Caki2 (cell line): ENCODE data around the gene KCNJ16. TPM values are rescaled to one million over a fixed set of nuclear protein-coding genes. Genes with fewer than 3 reads are reported as not detected.
"Not testable (repeated sequence)": the region's sequence is repeated elsewhere in the genome, so short reads cannot be mapped to it uniquely, and the experiment has no call there.

ENCODE experiments used
- DNase-seq: peaks from one replicate; pipeline ENCODE4 v3.0.0-alpha.2; 2015; ENCODE audit warnings: low read depth
- in situ Hi-C: cut with HindIII; loops from 2 replicates; pipeline ENCODE4 v1.10.0; 2016; ENCODE audit warnings: low sequenced_read_pairs, low pct_unique_long_range_greater_than_20kb, mixed read lengths
- total RNA-seq: library from RNA; depleted of rRNA; stranded (reverse); fragments of >200 nt; shearing (Covaris generic); gene quantifications from 2 replicates; pipeline ENCODE4 v1.2.3, GENCODE V29; 2014; ENCODE audit warnings: low replicate concordance; rRNA removed

Gene KCNJ16
- total RNA-seq = 38.1 and 44.6 TPM in 2 replicates

GRCh38 chr17:70074956-70075355 lies at the start of gene KCNJ16:
TSS of gene KCNJ16 (plus strand) at chr17:70075225. CDS start at chr17:70132088, 56,863 bp downstream.
- DNase-seq = peak; percentile 99
- in situ Hi-C loops = no loop called here

- in situ Hi-C loops = no loop called here
- DNase-seq = no peak
These were observed 46.6 kb upstream of the KCNJ16 start for GRCh38 chr17:70028397-70028796.

- in situ Hi-C loops = no loop called here
These were observed 45.9 kb upstream of the KCNJ16 start for GRCh38 chr17:70028978-70029767.

GRCh38 chr17:70030371-70030770 lies 44.7 kb upstream of the KCNJ16 start:
- no peak for DNase-seq
- in situ Hi-C loops = no loop called here

More at GRCh38 chr17:70028978-70029767, 45.9 kb upstream of the KCNJ16 start:
- no peak for DNase-seq

- DNase-seq = no peak
- in situ Hi-C loops = no loop called here
These were observed 43.7 kb upstream of the KCNJ16 start for GRCh38 chr17:70031341-70031740.

GRCh38 chr17:70033165-70033564 lies 41.9 kb upstream of the KCNJ16 start:
- DNase-seq = no peak
- in situ Hi-C loops = no loop called here

GRCh38 chr17:70034158-70034557 lies 40.9 kb upstream of the KCNJ16 start:
- in situ Hi-C loops = no loop called here
- no peak for DNase-seq

GRCh38 chr17:70037498-70037897 lies 37.5 kb upstream of the KCNJ16 start:
- in situ Hi-C loops = no loop called here
- DNase-seq = no peak

GRCh38 chr17:70040336-70040735 lies 34.7 kb upstream of the KCNJ16 start:
- DNase-seq = no peak
- in situ Hi-C loops = no loop called here

GRCh38 chr17:70041061-70041460 lies 34.0 kb upstream of the KCNJ16 start:
- no peak for DNase-seq
- in situ Hi-C loops = no loop called here

GRCh38 chr17:70041540-70041939 lies 33.5 kb upstream of the KCNJ16 start:
- in situ Hi-C loops = no loop called here
- DNase-seq = no peak

GRCh38 chr17:70045780-70046179 lies 29.2 kb upstream of the KCNJ16 start:
- in situ Hi-C loops, DNase-seq: not testable (repeated sequence)

- peak; percentile 33 for DNase-seq
These were observed 27.2 kb upstream of the KCNJ16 start for GRCh38 chr17:70047619-70048419.

GRCh38 chr17:70049801-70050591 lies 25.0 kb upstream of the KCNJ16 start:
- no peak for DNase-seq
- in situ Hi-C loops = no loop called here

More at GRCh38 chr17:70047619-70048419, 27.2 kb upstream of the KCNJ16 start:
- in situ Hi-C loops = no loop called here

GRCh38 chr17:70050931-70051330 lies 24.1 kb upstream of the KCNJ16 start:
- no peak for DNase-seq
- in situ Hi-C loops = no loop called here

- no peak for DNase-seq
- in situ Hi-C loops = no loop called here
These were observed 21.5 kb upstream of the KCNJ16 start for GRCh38 chr17:70053241-70054234.

GRCh38 chr17:70055000-70055399 lies 20.0 kb upstream of the KCNJ16 start:
- no peak for DNase-seq
- in situ Hi-C loops = no loop called here
